Ramos (cell line): ENCODE results near the gene ANTXR1.

Experiments used
- in situ Hi-C: fragments of 300-500 bp; cut with MboI; formaldehyde crosslinking; loops from one replicate; pipeline ENCODE4 v1.14.3; 2022; ENCODE audit warnings: low sequenced_read_pairs; ENCODE audit not compliant: unreplicated experiment

The ANTXR1 gene

GRCh38 chr2:69001879-69002278 lies 11.1 kb upstream of the ANTXR1 start:
- in situ Hi-C loops, result no loop called here

DNA sequence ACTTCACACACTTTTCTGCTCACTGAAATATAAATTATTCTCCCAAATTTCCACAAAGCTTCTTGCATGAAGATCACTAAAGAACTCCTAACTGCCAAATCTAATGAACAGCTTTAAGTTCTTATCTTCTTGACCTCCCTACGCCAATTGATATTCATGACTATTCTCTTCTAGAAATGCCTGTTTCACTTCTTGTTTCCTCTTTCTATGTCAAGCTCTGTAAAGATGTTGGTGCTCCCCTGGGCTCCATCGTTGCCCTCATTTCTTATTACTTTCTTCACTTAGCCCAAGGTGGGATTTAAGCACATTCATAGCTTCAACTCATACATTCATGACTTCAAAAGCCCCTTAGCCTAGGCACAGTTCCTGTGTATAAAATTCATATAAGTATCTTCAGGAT lies 9.2 kb upstream of the ANTXR1 start:
- in situ Hi-C loops, result no loop called here

- in situ Hi-C loops, result no loop called here
Observed at GRCh38 chr2:69007169-69007568, 5.8 kb upstream of the ANTXR1 start.

DNA sequence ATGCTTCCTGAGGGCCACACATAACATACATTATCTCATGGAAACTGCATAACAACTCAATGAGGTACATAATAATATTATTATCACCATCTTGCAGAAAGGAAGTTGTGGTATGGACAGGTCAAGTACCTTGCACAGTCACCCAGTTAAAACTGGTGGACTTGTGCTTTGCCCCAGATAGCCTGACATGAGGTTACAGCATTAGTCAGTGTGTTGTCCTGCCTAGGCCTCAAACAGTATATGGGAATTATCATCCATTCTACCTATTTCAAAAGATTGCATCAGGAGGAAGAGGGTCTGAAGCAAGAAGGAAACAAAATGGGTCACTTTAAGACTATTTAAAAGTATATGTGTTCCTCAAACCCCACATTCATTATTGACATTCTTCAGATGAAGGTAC lies 5.4 kb upstream of the ANTXR1 start:
- in situ Hi-C loops, result no loop called here

DNA sequence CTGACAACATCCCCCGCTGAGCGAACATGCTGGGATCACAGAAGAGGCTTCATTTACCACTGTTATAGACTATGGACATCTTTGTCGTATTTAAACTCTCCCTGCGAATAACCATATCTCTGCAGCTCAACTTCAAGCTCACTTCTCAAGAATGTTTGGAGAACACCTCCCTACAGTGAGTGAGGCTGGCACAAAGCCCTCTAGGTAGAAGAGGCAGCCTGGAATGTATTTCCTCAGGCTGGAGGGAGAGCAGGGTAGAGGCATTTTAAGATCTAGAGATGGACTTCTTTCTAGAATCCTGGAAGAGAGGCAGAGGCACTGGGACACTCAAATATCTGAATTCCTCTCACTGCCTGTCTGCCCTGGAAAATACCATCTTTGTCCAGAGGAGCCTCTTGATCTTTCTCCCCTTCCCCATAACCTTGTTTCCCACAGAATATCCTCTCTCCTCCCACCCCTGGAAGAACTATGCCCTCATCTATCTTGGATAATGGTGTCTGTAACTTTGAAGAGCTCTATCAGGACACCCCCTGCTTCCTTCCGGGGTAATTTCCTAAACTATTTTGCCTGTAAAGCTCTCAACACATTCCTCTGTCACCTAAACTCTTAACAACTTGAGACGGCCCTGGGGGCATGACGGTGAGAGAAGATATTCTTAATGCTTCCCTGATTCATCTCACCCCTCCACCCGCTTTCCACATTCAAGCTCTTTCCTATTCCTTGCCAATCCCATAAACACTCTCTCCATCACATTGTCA lies 2.4 kb upstream of the ANTXR1 start:
- in situ Hi-C loops, result no loop called here

DNA sequence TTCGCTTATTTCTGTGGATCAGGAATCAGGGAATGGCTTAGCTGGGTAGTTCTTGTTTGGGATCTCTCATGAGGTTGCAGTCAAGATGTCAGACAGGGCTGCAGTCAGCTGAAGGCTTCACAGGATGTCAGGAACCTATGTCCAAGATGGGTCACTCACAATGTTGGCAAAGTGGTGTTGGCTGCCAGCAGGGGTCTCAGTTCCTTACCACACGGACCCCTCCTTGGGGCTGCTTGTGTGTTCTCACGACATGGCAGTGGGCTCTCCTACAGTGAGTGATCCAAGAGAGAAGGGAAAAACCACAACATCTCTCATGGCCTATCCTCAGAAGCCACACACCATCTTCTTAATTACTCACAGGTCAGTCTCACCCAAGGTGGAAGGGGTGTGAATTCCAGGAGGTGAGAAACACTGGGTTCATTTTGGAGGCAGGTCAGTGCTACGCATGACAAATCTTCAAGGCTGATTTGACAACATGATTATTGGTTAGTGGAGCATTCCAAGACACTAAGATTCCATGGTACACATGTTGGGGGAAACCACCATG lies 1.3 kb upstream of the ANTXR1 start:
- in situ Hi-C loops, result no loop called here

DNA sequence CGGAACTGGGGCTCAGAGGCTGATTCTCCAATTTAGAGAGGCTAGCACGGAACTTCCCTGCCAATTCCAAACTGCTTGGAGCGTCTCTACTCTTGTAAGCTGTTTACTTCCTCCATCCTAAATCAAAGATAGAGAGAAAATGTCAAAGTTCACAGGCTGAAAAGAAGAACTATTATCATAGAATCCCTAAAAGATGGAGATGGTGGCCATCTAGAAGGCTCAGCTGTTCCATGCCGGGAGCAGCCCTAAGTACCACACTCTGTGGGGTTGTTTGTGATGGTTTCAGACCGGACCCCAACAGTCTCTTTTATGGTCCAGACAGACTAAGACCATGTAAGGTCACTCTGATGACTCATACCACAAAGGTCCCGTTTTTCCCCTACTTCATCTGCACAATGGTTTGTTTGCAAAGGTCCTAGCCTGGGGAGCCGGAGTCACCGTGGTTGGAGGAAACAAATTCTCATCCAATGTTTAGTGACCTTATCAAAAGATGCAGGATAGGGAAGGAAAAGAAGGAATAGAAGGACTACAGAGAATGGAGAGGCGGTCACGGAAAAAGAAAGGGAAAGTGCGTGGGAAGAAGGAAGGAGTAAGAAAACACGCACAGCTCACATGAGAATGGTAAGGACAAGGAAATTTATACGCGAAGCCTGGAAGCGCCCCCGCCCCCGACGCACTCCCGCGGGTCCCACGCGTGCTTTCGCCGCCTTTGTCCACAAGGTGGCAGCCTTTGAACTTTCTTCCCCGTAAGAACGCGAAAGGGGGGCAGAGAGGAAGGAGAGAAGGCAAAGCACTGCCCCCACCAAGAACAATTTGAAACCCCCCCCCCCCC lies 453 bp upstream of the ANTXR1 start:
- in situ Hi-C loops, result no loop called here

DNA sequence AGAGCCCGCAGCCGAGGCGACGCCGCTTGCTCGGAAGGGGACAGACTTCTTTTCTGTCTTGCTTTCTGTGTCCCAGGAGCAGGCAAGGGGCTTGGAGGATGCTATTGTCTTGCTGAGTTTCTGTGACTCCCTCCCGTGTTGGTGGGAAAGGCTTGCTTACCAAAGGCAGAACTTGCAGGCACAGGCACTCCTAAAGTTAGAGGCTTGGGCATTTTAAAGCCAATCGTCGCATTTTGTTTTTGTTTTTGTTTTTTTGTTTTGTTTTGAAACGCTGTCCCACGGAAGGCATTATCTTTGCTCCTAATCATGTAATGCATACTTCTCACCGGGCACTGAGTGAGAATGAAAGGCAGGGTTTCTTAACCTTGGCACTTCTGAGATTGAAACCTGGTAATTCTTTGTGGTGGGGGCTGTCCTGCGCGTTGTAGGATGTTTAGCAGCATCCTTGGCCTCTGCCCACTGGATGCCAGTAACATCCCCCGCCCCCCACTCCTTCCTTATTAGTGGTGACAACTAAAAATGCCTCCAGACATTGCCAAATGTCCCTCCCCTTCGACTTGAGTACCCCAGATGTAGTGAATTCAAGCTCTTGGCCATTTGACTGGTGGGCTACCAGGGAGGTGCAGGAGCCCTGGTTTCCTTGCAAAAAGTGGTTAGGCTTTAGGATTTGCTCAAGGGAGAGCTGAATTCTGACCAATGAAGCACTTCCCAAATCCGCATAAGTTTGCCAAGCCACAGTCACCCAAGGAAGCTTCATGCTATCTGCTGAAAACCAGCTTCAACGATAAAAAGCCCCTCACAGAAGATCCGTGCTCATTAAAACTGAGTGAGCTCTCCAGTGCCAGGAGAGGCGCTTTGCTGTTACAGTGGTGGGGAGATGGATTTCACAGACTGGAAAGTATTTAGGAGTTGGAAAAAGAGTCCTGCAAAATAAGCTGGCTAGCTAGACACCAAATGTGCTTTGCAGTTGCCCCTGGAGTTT lies 1.2 kb downstream of the ANTXR1 start:
- in situ Hi-C loops, result no loop called here

DNA sequence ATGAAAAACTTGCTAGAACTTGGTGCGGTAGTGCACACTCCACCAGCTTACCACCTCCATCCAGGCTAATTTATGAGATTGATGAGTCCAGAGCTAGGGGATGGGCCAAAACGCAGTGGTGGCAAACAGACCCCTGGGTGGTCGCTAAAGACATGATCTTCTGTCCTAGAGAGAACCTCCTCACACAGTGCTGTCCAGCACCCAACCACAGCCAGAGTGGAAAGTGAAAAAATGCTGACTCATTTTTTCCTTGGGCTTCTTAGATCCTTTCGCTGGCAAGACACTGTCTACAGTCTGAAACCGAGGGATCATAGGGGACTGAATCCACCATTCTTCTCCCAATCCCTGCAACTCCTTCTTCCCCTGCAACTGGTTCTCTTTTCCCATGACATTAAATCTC lies 4.1 kb downstream of the ANTXR1 start:
- in situ Hi-C loops, result no loop called here

GRCh38 chr2:69017835-69018234 lies 4.9 kb downstream of the ANTXR1 start:
- in situ Hi-C loops, result no loop called here

DNA sequence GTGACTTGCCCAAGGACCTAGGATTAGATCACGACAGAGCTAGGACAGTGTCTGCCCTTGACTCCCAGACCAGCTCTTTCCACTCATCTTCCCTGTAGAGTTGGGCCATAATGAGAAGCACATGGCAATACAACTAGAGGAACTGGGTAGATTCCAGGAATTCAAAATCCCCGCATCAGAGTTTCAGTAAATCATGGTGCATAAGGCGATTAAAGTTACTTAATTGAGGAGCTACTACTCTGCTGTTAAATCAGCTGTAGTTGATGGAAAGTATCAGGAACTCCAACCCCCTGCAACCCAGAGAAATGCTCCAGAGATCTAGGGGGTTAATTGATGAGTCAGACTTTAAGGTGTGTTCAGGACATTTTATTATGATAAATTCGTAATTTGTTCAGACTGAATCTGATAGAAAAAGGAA lies 5.7 kb downstream of the ANTXR1 start:
- in situ Hi-C loops, result no loop called here

DNA sequence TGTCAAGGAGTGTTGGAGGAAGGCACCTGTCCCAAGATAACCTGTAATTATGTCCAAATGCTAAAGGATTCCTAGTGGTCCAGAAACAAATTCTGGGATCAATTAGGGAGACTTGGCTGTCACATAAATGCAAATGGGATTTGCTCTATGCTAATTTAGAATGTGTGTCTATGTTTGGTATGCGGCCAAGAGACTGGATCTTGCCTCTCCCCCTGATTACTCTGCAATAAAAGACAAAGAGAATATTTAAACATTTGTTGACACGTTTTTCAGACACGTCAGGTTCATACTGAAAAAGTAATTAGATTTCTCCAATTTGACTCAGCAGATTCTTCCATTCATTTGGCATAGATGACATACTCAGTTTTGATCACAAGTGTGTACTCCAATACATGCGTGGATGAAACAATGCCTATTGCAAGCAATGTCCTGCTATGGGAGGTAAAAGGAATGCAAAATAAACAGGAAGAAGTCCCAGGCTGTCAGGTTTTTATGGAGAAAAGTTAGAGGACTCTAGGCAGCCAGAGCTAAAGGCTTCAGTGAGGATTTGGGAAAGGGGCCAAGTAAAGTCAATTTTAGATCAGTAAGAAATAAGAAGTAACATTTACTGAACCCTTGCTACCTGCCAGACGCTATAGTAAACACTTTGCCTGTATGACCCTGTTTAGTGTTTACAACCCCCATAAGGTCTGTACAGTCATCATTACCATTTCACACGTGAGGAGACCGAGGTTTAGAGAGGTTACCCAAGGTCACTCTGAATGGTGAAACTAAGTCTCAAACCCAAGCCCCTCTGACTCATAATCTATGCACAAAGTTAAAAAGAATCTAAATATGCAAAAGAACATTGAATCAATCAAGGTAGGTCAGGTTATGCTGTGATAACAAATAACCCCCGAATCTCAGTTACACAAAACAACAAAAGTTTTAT lies 7.8 kb downstream of the ANTXR1 start:
- in situ Hi-C loops, result no loop called here

GRCh38 chr2:69021727-69022126 lies 8.7 kb downstream of the ANTXR1 start:
- in situ Hi-C loops, result no loop called here

DNA sequence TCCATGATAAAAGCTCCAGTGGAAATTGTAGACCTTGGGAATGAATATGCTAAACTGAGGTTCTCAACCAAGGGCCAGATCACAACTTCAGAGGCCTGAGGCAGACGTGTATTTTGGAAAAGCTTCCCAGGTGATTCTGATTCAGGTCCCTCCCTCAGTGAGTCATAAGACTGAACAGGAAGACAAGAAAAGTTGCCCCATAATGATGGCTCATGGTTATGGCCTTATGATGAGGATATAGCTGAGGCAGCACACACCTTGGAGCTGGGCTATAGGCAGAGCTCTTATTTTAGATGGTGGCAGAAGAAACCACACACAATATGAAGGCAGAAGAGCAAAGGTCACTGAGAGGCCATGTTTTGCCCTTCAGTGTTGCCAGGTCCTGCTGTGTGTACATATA lies 9.6 kb downstream of the ANTXR1 start:
- in situ Hi-C loops, result no loop called here

DNA sequence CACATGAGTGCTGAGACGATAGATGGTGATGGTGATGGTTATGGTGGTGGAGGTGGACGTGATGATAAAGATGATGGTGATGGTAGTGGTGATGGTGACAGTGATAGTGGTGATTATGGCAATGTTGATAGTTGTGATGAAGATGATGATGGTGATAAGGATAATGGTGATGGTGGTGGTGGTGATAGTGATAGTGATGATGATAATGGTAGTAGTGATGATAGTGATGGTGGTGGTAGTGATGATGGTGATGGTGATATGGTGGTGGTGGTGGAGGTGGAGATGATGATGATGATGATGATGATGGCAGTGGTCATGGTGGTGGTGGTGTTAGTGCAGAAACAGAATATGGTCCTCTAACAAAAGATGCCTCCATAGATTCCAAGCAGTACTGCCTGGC lies 10.3 kb downstream of the ANTXR1 start:
- in situ Hi-C loops, result no loop called here

DNA sequence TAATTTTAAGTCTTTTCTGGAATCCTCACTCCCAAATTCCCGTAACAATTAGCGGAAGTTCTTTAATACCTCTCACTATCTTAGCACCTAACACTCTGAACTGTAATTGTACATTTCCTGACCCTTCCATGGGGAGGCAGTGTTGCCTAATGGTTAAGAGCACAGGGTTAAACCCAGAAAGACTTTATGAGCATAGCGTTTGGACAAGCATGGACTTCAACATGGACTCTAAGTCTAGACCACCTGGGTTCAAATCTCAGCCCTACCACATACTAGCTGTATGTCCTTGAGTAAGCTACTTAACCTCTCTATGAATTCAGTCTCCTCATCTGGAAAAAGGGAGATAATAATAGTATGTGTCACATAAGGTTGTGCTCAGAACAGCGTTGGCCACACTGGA lies 13.0 kb downstream of the ANTXR1 start:
- in situ Hi-C loops, result no loop called here

- in situ Hi-C loops, result no loop called here
Observed at GRCh38 chr2:69026691-69027459, 13.9 kb downstream of the ANTXR1 start.

GRCh38 chr2:69030800-69031428 lies 17.9 kb downstream of the ANTXR1 start:
- in situ Hi-C loops, result no loop called here
